ENCODE measurements around the gene GIMAP5. TPM values are rescaled to one million over a fixed set of nuclear protein-coding genes. Genes with fewer than 3 reads are reported as not detected.

GIMAP5 gene
- total RNA-seq, 1 donor from 2014 or later: 0.16 TPM

- peaks cover 17% of the 10 kb centered on the region for H3K4me1 Mint-ChIP-seq
- no peak overlapping the region for H3K4me3 Mint-ChIP-seq
- DNase-seq (no peak), ATAC-seq (ENCODE audit: low read depth) (no peak)
- TF ChIP-seq, protein P1, sequence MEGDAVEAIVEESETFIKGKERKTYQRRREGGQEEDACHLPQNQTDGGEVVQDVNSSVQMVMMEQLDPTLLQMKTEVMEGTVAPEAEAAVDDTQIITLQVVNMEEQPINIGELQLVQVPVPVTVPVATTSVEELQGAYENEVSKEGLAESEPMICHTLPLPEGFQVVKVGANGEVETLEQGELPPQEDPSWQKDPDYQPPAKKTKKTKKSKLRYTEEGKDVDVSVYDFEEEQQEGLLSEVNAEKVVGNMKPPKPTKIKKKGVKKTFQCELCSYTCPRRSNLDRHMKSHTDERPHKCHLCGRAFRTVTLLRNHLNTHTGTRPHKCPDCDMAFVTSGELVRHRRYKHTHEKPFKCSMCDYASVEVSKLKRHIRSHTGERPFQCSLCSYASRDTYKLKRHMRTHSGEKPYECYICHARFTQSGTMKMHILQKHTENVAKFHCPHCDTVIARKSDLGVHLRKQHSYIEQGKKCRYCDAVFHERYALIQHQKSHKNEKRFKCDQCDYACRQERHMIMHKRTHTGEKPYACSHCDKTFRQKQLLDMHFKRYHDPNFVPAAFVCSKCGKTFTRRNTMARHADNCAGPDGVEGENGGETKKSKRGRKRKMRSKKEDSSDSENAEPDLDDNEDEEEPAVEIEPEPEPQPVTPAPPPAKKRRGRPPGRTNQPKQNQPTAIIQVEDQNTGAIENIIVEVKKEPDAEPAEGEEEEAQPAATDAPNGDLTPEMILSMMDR (IDR thresholded peaks at IDR 0.05): no peak
- H3K27ac Mint-ChIP-seq: no peak overlapping the region
- CTCF ChIA-PET: no interaction called here
- POLR2A ChIA-PET: no interaction called here
- no peaks in the 10 kb centered on the region for H3K9me3 Mint-ChIP-seq
- no peaks in the 10 kb centered on the region for H3K27me3 Mint-ChIP-seq
- no peaks in the 10 kb centered on the region for H3K36me3 Mint-ChIP-seq (ENCODE audit: low read depth)
- intact Hi-C loops (cut with micrococcal nuclease): no loop called here
Measured at GRCh38 chr7:150719960-150720891, 17.0 kb upstream of the GIMAP5 start.

GRCh38 chr7:150721970-150722373 lies 15.2 kb upstream of the GIMAP5 start:
- ATAC-seq (ENCODE audit: low read depth): no peak
- CTCF ChIA-PET: no interaction called here

GRCh38 chr7:150722431-150722931 lies 14.7 kb upstream of the GIMAP5 start:
- ChIA-PET POLR2A (no interaction called here), CTCF (no interaction called here)
- intact Hi-C loops (cut with micrococcal nuclease): no loop called here
- Mint-ChIP-seq H3K4me1 (no peaks in the 10 kb centered on the region), H3K36me3 (ENCODE audit: low read depth) (no peaks in the 10 kb centered on the region), H3K27ac (no peak overlapping the region), H3K4me3 (no peak overlapping the region), H3K9me3 (peaks cover 5% of the 10 kb centered on the region), H3K27me3 (peaks cover 3% of the 10 kb centered on the region)
- TF ChIP-seq, protein P1 (IDR thresholded peaks at IDR 0.05): no peak
- no peak for DNase-seq
- no peak for ATAC-seq (ENCODE audit: low read depth)

More at GRCh38 chr7:150721970-150722373, 15.2 kb upstream of the GIMAP5 start:
- Mint-ChIP-seq H3K36me3 (ENCODE audit: low read depth) (no peaks in the 10 kb centered on the region), H3K27me3 (peaks cover 3% of the 10 kb centered on the region), H3K4me3 (no peak overlapping the region), H3K9me3 (peaks cover 4% of the 10 kb centered on the region), H3K4me1 (peaks cover 3% of the 10 kb centered on the region), H3K27ac (no peak overlapping the region)
- POLR2A ChIA-PET: no interaction called here
- no peak for DNase-seq
- intact Hi-C loops (cut with micrococcal nuclease): no loop called here
- TF ChIP-seq, protein P1 (IDR thresholded peaks at IDR 0.05): no peak

DNA sequence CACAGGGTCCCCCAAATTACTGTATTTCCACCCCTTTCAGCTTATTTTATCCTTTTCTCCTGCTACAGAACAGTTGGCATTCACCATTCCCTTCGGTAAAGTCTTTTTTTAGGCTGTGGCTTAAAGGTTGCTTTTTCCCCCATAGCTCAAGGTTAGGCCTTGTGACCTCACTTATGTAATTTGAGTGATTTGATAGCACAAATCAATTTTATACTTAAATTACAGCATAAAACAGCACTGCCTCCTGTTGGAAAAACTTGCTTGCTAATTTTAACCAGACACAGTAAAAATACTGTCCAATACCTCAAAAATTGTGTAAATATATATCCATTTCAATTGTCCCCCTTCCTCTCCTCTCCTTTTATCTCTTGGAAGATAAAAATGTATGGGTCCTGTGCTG lies 13.8 kb upstream of the GIMAP5 start:
- TF ChIP-seq, protein P1 (IDR thresholded peaks at IDR 0.05): no peak
- H3K27ac Mint-ChIP-seq: no peak overlapping the region
- no peak overlapping the region for H3K4me3 Mint-ChIP-seq

GRCh38 chr7:150727381-150727780 lies 9.8 kb upstream of the GIMAP5 start:
- intact Hi-C loops (cut with micrococcal nuclease): no loop called here
- no peak for DNase-seq
- Mint-ChIP-seq H3K4me1 (no peaks in the 10 kb centered on the region), H3K27ac (no peak overlapping the region), H3K9me3 (peaks cover 12% of the 10 kb centered on the region), H3K36me3 (ENCODE audit: low read depth) (no peaks in the 10 kb centered on the region), H3K4me3 (no peak overlapping the region), H3K27me3 (peaks cover 3% of the 10 kb centered on the region)
- ATAC-seq (ENCODE audit: low read depth): no peak
- TF ChIP-seq, protein P1 (IDR thresholded peaks at IDR 0.05): no peak
- ChIA-PET POLR2A (no interaction called here), CTCF (no interaction called here)

More for the DNA sequence above, 13.8 kb upstream of the GIMAP5 start:
- Mint-ChIP-seq H3K9me3 (peaks cover 9% of the 10 kb centered on the region), H3K27me3 (peaks cover 3% of the 10 kb centered on the region), H3K36me3 (ENCODE audit: low read depth) (no peaks in the 10 kb centered on the region), H3K4me1 (no peaks in the 10 kb centered on the region)
- intact Hi-C loops (cut with micrococcal nuclease): no loop called here
- ATAC-seq (ENCODE audit: low read depth) (no peak), DNase-seq (no peak)
- CTCF ChIA-PET: no interaction called here
- POLR2A ChIA-PET: no interaction called here
